ENCODE data around the gene DLX1.

GRCh38 chr2:172046080-172046678, 39.1 kb upstream of the DLX1 start:
- no peak for TF ChIP-seq EZH2phosphoT487 (IDR thresholded peaks at IDR 0.05; ENCODE audit: insufficient read depth, low read depth)
- no peak for TF ChIP-seq EZH2 (IDR thresholded peaks at IDR 0.05; ENCODE audit: insufficient read depth, poor library complexity, severe bottlenecking)

All from GM23248 (cell line).